HL-60 (cell line): Measurements from ENCODE around the gene PBOV1.

Experiments used
- DNase-seq, 2 experiments: peaks; one replicate each; pipeline ENCODE4 v3.0.0-alpha.2; 2010 to 2020; ENCODE audit warnings: low read depth in 1 of 2, low spot score in 1 of 2
- H3K27ac ChIP-seq: fragments of 250-450 bp; sonication (Bioruptor Pico); replicated peaks from 2 replicates; pipeline ENCODE4 v1.5.1; 2020; ENCODE audit warnings: mild to moderate bottlenecking, moderate library complexity
- H3K27me3 ChIP-seq: fragments of 250-450 bp; sonication (Bioruptor Pico); 2 replicates; pipeline ENCODE4 v1.5.1; 2021; ENCODE audit warnings: mild to moderate bottlenecking, moderate library complexity; ENCODE audit not compliant: insufficient read depth, poor library complexity, severe bottlenecking
- H3K4me3 ChIP-seq: replicated peaks from 2 replicates; pipeline ENCODE4 v1.5.1; 2011; ENCODE audit warnings: mild to moderate bottlenecking, control low read depth, low read length; ENCODE audit not compliant: insufficient read depth
- GABPA ChIP-seq: IDR thresholded peaks from 2 replicates; pipeline ENCODE4 v1.6.1; 2012; ENCODE audit warnings: low read depth
- POLR2AphosphoS5 ChIP-seq: IDR thresholded peaks from 2 replicates; pipeline ENCODE4 v1.6.1; 2012; ENCODE audit warnings: low read depth
- SPI1 ChIP-seq: IDR thresholded peaks from 2 replicates; pipeline ENCODE4 v1.6.1; 2012; ENCODE audit warnings: low read depth, mild to moderate bottlenecking, borderline replicate concordance
- TF ChIP-seq, protein P1 (sequence below): IDR thresholded peaks from 2 replicates; pipeline ENCODE4 v1.6.1; 2012; ENCODE audit warnings: low read depth; ENCODE audit not compliant: insufficient replicate concordance
- TF ChIP-seq, protein P2 (sequence below): IDR thresholded peaks from one replicate; pipeline ENCODE4 v1.5.1; 2011; ENCODE audit warnings: low read length, control low read depth, inconsistent platforms; ENCODE audit not compliant: insufficient read depth

PBOV1 gene

DNA sequence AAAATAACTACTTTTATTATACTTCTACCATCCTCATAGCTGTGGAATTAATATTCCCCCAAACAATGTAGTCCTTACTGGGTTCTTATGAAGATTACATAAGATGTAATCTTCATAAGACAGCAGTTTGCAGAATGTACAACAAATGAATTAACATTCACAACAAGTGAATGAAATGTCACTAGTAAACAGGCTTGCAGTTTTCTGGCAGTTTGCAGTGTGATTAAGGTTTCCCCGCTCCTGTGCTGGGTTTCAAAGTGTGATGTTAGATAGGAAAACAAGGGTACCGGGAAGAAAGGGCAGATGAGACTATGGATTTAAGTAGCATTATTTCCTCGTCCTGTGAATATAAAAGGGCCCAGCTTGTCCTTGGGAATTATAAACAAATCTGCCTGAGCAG is 34.1 kb downstream of the PBOV1 start:
- Histone ChIP-seq H3K27ac (no peak overlapping the region), H3K4me3 (no peak overlapping the region), H3K27me3 (peaks cover 3% of the 10 kb centered on the region)
- no peak for DNase-seq
- TF ChIP-seq, protein P1, sequence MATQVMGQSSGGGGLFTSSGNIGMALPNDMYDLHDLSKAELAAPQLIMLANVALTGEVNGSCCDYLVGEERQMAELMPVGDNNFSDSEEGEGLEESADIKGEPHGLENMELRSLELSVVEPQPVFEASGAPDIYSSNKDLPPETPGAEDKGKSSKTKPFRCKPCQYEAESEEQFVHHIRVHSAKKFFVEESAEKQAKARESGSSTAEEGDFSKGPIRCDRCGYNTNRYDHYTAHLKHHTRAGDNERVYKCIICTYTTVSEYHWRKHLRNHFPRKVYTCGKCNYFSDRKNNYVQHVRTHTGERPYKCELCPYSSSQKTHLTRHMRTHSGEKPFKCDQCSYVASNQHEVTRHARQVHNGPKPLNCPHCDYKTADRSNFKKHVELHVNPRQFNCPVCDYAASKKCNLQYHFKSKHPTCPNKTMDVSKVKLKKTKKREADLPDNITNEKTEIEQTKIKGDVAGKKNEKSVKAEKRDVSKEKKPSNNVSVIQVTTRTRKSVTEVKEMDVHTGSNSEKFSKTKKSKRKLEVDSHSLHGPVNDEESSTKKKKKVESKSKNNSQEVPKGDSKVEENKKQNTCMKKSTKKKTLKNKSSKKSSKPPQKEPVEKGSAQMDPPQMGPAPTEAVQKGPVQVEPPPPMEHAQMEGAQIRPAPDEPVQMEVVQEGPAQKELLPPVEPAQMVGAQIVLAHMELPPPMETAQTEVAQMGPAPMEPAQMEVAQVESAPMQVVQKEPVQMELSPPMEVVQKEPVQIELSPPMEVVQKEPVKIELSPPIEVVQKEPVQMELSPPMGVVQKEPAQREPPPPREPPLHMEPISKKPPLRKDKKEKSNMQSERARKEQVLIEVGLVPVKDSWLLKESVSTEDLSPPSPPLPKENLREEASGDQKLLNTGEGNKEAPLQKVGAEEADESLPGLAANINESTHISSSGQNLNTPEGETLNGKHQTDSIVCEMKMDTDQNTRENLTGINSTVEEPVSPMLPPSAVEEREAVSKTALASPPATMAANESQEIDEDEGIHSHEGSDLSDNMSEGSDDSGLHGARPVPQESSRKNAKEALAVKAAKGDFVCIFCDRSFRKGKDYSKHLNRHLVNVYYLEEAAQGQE, result no peak
- TF ChIP-seq, protein P2, sequence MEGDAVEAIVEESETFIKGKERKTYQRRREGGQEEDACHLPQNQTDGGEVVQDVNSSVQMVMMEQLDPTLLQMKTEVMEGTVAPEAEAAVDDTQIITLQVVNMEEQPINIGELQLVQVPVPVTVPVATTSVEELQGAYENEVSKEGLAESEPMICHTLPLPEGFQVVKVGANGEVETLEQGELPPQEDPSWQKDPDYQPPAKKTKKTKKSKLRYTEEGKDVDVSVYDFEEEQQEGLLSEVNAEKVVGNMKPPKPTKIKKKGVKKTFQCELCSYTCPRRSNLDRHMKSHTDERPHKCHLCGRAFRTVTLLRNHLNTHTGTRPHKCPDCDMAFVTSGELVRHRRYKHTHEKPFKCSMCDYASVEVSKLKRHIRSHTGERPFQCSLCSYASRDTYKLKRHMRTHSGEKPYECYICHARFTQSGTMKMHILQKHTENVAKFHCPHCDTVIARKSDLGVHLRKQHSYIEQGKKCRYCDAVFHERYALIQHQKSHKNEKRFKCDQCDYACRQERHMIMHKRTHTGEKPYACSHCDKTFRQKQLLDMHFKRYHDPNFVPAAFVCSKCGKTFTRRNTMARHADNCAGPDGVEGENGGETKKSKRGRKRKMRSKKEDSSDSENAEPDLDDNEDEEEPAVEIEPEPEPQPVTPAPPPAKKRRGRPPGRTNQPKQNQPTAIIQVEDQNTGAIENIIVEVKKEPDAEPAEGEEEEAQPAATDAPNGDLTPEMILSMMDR, result no peak
- TF ChIP-seq GABPA (no peak), SPI1 (no peak), POLR2AphosphoS5 (no peak)

DNA sequence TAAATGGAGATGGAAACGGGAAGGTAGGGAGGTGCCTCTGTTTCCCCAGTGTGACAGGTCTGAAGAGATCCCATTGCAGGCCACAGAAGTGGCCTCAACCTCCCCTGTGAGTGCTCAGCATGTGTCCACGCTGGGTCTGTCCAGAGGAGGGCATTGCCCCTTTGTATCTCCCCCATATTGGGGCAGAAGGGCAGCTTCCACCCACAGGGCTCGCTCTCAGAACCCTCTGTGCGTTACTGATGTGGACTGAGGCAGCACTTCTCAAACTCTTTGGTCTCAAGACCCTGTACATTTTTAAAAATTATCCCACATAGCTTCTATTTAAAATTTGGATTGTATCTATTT is 34.5 kb downstream of the PBOV1 start:
- TF ChIP-seq GABPA (no peak), SPI1 (no peak), POLR2AphosphoS5 (no peak)
- TF ChIP-seq, protein P2, result no peak
- TF ChIP-seq, protein P1, result no peak

DNA sequence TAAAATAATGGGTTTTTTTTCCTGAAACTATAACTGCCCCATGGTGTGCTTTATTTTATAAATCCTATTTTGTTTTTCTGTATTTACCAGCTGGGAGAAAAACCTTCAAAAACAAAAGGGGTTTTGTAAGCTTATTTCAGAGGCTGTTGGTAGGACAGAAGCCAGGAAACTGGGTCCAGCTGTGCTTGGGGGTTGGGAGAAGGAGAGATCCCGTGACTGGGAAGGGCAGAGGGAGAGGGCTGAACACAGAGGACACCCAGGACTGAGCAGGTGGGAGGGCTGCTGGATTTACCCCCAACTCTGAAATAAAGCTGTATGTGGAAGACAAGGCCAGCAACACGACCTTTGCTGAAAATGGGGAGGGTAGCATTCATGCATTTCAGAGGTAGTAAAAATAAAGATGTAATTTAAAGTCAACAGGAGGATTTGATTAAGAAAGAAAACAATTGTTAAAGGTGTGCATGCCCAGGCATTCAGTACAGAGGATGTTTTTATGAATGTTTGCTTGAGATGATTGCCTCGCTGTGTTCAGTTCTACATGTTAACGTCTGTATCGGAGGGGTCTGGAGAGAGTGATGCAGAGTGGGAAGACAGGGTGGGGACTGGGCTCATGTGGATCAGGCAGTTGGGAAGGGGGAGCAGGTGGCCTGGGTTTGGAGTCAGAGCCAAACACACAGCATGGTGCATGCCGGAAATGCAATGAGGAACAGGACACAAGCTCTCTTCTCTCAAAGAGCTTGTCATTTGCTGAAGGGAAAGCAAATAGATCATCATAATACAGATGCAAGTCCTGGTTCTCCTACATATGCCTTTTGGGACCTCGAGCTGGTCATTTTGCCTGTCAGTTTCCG is 35.1 kb downstream of the PBOV1 start:
- Histone ChIP-seq H3K27me3 (peaks cover 3% of the 10 kb centered on the region), H3K4me3 (no peak overlapping the region), H3K27ac (no peak overlapping the region)
- DNase-seq, result no peak
- TF ChIP-seq, protein P2, result no peak
- TF ChIP-seq, protein P1, result no peak
- TF ChIP-seq SPI1, result no peak
- no peak for TF ChIP-seq POLR2AphosphoS5
- no peak for TF ChIP-seq GABPA

More for the DNA sequence above, 34.5 kb downstream of the PBOV1 start:
- H3K27ac ChIP-seq, result no peak overlapping the region
- peaks cover 3% of the 10 kb centered on the region for H3K27me3 ChIP-seq
- DNase-seq, result no peak
- H3K4me3 ChIP-seq, result no peak overlapping the region
